K562 (cell line): Measurements from ENCODE around the gene KIF18B. TPM values are rescaled to one million over a fixed set of nuclear protein-coding genes. Genes with fewer than 3 reads are reported as not detected.

ENCODE experiments used
- ATAC-seq: fragments of 200-7000 bp; cut with Tn5 transposase; 3 replicates; pipeline ENCODE4 v1.9.1; 2020; ENCODE audit warnings: moderate library complexity
- BruUV-seq: library from RNA; stranded (reverse); fragments of 400-500 nt; replicated peaks from 2 replicates; lab custom pipeline; 2021; lab: Mats Ljungman, UMichigan
- CTCF ChIA-PET: fragments of 300-600 bp; formaldehyde crosslinking; extraction: SDS; loops from one replicate; lab custom pipeline; 2021; ENCODE audit warnings: low intra/inter-chr PET ratio; lab: Yijun Ruan, JAX
- POLR2A ChIA-PET: fragments of 300-600, 350-650 bp; sonication (Branson Sonifier 250); formaldehyde crosslinking; extraction: SDS; loops from one replicate; lab custom pipeline; 2021; ENCODE audit warnings: antibody characterized with exemption, inconsistent platforms; lab: Yijun Ruan, JAX
- DNase-seq, 4 experiments: peaks; one replicate each; pipeline versions ENCODE4 v3.0.0 to v3.0.0-alpha.2; 2011 to 2018; ENCODE audit warnings: low spot score in 3 of 4, mixed read lengths in 3 of 4; ENCODE audit errors: extremely low read depth in 1 of 4
- FAIRE-seq: peaks from 2 replicates; lab custom pipeline; 2011; peaks lifted over from hg19 to GRCh38; lab: Jason Lieb, UNC
- H2AFZ ChIP-seq: 2 replicates; pipeline ENCODE4 v1.6.0; 2011; ENCODE audit warnings: low read depth, low read length, control low read depth, inconsistent platforms
- H3K27ac ChIP-seq: fragments of 200-600 bp; 3 replicates; pipeline ENCODE4 v1.8.0; 2011; ENCODE audit warnings: low read depth, mild to moderate bottlenecking, control low read depth, inconsistent platforms, low read length, moderate library complexity, mixed read lengths; ENCODE audit errors: extremely low read depth
- H3K27me3 ChIP-seq, 2 experiments: fragments of 300-600 bp in 1 of 2; 2 replicates in 1 of 2; 3 replicates in 1 of 2; pipeline versions ENCODE4 v1.6.0 to v1.8.0; 2011; ENCODE audit warnings: inconsistent platforms in 2 of 2, low read length in 2 of 2, mild to moderate bottlenecking in 1 of 2, mixed read lengths in 1 of 2, moderate library complexity in 1 of 2; ENCODE audit not compliant: control insufficient read depth in 2 of 2, insufficient read depth in 2 of 2
- H3K36me3 ChIP-seq: fragments of 300-600 bp; 3 replicates; pipeline ENCODE4 v1.8.0; 2011; ENCODE audit warnings: mild to moderate bottlenecking, low read length, inconsistent platforms; ENCODE audit not compliant: control insufficient read depth, insufficient read depth
- H3K4me1 ChIP-seq, 2 experiments: fragments of 200-600 bp in 1 of 2; replicated peaks in 1 of 2; 2 replicates in 1 of 2; 3 replicates in 1 of 2; pipeline versions ENCODE4 v1.5.1 to v1.8.0; 2011; ENCODE audit warnings: inconsistent platforms in 2 of 2, low read length in 2 of 2, mild to moderate bottlenecking in 1 of 2, mixed read lengths in 1 of 2, moderate library complexity in 1 of 2; ENCODE audit not compliant: control insufficient read depth in 2 of 2, insufficient read depth in 2 of 2
- H3K4me2 ChIP-seq: 2 replicates; pipeline ENCODE4 v1.6.1; 2011; ENCODE audit warnings: low read length, control low read depth, inconsistent platforms, mixed read lengths; ENCODE audit not compliant: insufficient read depth
- H3K4me3 ChIP-seq: fragments of 200-600 bp; sonication (generic), shearing (Covaris generic); 2 replicates; pipeline ENCODE4 v1.5.1; 2016; ENCODE audit warnings: control low read depth, inconsistent platforms
- H3K79me2 ChIP-seq: fragments of 200-600 bp; 3 replicates; pipeline ENCODE4 v1.8.0; 2011; ENCODE audit warnings: low read length, inconsistent platforms; ENCODE audit not compliant: control insufficient read depth, insufficient read depth
- H3K9ac ChIP-seq, 2 experiments: 2 replicates each; pipeline versions ENCODE4 v1.6.0 to v1.6.1; 2011; ENCODE audit warnings: low read depth in 2 of 2, low read length in 2 of 2, control low read depth in 1 of 2, inconsistent platforms in 1 of 2, mild to moderate bottlenecking in 1 of 2, mixed read lengths in 1 of 2; ENCODE audit not compliant: insufficient read depth in 1 of 2
- H3K9me1 ChIP-seq: one replicate; pipeline ENCODE4 v1.6.0; 2011; ENCODE audit warnings: inconsistent platforms, mild to moderate bottlenecking, low read length, moderate library complexity; ENCODE audit not compliant: control insufficient read depth, insufficient read depth
- H3K9me3 ChIP-seq: replicated peaks from 2 replicates; pipeline ENCODE4 v1.5.1; 2011; ENCODE audit warnings: low read depth, low read length, inconsistent platforms; ENCODE audit not compliant: control insufficient read depth, insufficient read depth
- H4K20me1 ChIP-seq: replicated peaks from 2 replicates; pipeline ENCODE4 v1.6.1; 2011; ENCODE audit warnings: low read length, inconsistent platforms, mixed read lengths; ENCODE audit not compliant: control insufficient read depth, insufficient read depth
- DIDO1 ChIP-seq: fragments of 450-650 bp; IDR thresholded peaks from 2 replicates; pipeline ENCODE4 v1.6.1; 2016; ENCODE audit warnings: low read depth, missing biosample characterization, missing genetic modification characterization
- EGR1 ChIP-seq: fragments of 450-650 bp; conservative IDR thresholded peaks from 2 replicates; pipeline ENCODE4 v1.6.1; 2017; ENCODE audit warnings: mild to moderate bottlenecking
- MEF2D ChIP-seq: conservative IDR thresholded peaks from 2 replicates; pipeline ENCODE4 v1.6.1; 2016; ENCODE audit warnings: low read depth, missing genetic modification characterization, missing compliant biosample characterization
- RAD21 ChIP-seq, 2 experiments: fragments of 250-450 bp in 1 of 2; fragments of 450-650 bp in 1 of 2; sonication (Bioruptor Pico) in 1 of 2; formaldehyde crosslinking in 1 of 2; IDR thresholded peaks in 1 of 2; conservative IDR thresholded peaks in 1 of 2; 2 replicates each; pipeline versions ENCODE4 v1.4.0 to v1.8.0; 2020 to 2022; ENCODE audit warnings: mild to moderate bottlenecking in 2 of 2, moderate library complexity in 1 of 2
- WGBS: fragments of 100-300 bp; shearing (Covaris generic); methylation state at CpG from one replicate; pipeline ENCODE4 v1.1.6; 2016; ENCODE audit warnings: low coverage, mixed read lengths; ENCODE audit not compliant: insufficient coverage; ENCODE audit errors: missing lambda C conversion rate; 5-methylcytosine and 5-hydroxymethylcytosine counted together
- in situ Hi-C: fragments of 300-500 bp; cut with MboI; formaldehyde crosslinking; loops from 4 replicates; pipeline ENCODE4 v1.15.0; 2018; ENCODE audit warnings: inconsistent platforms, mixed read lengths
- intact Hi-C: fragments of 100-400 bp; cut with micrococcal nuclease; formaldehyde crosslinking; loops from 2 replicates; pipeline ENCODE4 v1.14.2; 2022
- polyA plus RNA-seq, 8 experiments: library from polyadenylated mRNA; depleted of rRNA in 4 of 8; stranded (reverse) in 5 of 8; unstranded in 3 of 8; fragments of >200 nt; fragmentation: Nextera tagmentation in 2 of 8; fragmentation: Illumina TruSeq in 1 of 8; extraction: Ambion mirVana in 2 of 8; extraction: Trizol in 1 of 8; gene quantifications; 2 replicates each; pipeline versions ENCODE4 v1.2.1 to v1.2.3, GENCODE V29; 2011 to 2014; ENCODE audit warnings: inconsistent platforms in 1 of 8, missing spikeins in 1 of 8
- total RNA-seq, 7 experiments: library from RNA; depleted of rRNA in 6 of 7; stranded (reverse); fragments of >200 nt in 6 of 7; fragmentation: Illumina TruSeq in 2 of 7; extraction: Trizol in 2 of 7; gene quantifications; 2 replicates each; pipeline versions ENCODE4 v1.2.1 to v1.2.3, GENCODE V29; 2011 to 2021; ENCODE audit warnings: low replicate concordance in 1 of 7
- TF ChIP-seq, protein P1 (sequence below): sonication (generic); formaldehyde crosslinking; IDR thresholded peaks from 2 replicates; pipeline ENCODE4 v1.8.1; 2023; ENCODE audit warnings: mild to moderate bottlenecking, missing genetic modification reagents

The KIF18B gene
- total and polyA plus RNA-seq, 9 of the 15 experiments (the other 6 are each of a cell fraction or from before 2014, with no cell fraction given), result 2.0 to 42.8 (median 13.2) TPM

DNA sequence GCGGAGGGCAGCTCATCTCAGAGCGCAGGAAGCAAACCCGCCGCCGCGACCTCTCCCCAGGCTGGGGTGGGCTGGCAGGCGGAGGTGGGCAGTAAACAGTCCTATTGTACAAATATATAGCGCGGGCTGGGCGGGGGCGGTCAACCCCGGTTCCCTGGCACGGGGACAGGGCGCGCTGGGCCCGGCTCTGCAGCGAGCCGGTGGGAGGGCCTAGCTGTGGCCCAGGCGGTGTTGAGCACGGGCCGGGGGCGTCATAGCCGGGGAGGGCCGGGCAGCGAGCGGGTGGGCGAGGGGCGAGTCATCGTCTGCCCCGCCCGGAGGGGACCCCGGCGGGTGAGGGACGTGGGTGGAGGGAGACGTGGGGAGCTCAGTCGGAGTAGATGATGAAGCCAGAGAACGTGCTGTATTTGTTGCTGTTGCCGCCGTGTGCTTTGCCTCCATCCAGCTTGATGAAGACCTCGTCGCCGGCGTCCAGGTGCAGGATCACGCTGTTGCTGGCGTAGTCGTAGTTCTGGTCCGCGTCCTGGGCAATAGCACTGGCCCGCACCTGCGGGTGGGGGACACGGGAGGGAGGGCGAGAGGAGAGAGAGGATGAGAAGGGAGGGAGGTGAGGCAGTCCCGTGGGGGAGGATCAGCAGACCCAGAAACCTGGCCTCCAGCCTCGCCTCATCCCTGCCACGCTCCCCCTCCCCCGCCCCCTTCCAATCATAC is 12.4 kb upstream of the KIF18B start:
- no peaks in the 10 kb centered on the region for H4K20me1 ChIP-seq
- no peaks in the 10 kb centered on the region for H3K79me2 ChIP-seq
- no peak overlapping the region for H2AFZ ChIP-seq
- WGBS, result 36% methylated on average over 27 of the region's 56 CpGs
- intact Hi-C loops, result no loop called here
- ChIA-PET CTCF (no interaction called here), POLR2A (no interaction called here)
- H3K9me3 ChIP-seq, result no peaks in the 10 kb centered on the region
- FAIRE-seq (no peak), DNase-seq (no peak)
- no peak overlapping the region for H3K9ac ChIP-seq
- no peak overlapping the region for H3K4me2 ChIP-seq
- peaks cover 22 to 44% of the 10 kb centered on the region in 2 experiments for H3K27me3 ChIP-seq
- H3K4me1 ChIP-seq, result peaks cover 0 to 10% of the 10 kb centered on the region in 2 experiments; a peak in 2 of 5 replicates
- no peak overlapping the region for H3K4me3 ChIP-seq
- no TSS peak for BruUV-seq
- no peak overlapping the region for H3K27ac ChIP-seq
- TF ChIP-seq DIDO1 (no peak), MEF2D (tag) (no peak), RAD21 (CRISPR knock-in tag; conservative IDR thresholded peaks at IDR 0.05 in 1 of 2, IDR thresholded peaks at IDR 0.05 in 1 of 2) (no peak), EGR1 (0 out of 2 replicates have a peak, but pooled peaks have one; percentile 26)
- TF ChIP-seq, protein P1, sequence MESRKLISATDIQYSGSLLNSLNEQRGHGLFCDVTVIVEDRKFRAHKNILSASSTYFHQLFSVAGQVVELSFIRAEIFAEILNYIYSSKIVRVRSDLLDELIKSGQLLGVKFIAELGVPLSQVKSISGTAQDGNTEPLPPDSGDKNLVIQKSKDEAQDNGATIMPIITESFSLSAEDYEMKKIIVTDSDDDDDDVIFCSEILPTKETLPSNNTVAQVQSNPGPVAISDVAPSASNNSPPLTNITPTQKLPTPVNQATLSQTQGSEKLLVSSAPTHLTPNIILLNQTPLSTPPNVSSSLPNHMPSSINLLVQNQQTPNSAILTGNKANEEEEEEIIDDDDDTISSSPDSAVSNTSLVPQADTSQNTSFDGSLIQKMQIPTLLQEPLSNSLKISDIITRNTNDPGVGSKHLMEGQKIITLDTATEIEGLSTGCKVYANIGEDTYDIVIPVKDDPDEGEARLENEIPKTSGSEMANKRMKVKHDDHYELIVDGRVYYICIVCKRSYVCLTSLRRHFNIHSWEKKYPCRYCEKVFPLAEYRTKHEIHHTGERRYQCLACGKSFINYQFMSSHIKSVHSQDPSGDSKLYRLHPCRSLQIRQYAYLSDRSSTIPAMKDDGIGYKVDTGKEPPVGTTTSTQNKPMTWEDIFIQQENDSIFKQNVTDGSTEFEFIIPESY (CRISPR knock-in tag), result no peak
- TF ChIP-seq, all 486 proteins: peak for 1
- H3K9me1 ChIP-seq, result no peaks in the 10 kb centered on the region
- H3K36me3 ChIP-seq, result no peaks in the 10 kb centered on the region
- in situ Hi-C loops, result no loop called here
- ATAC-seq, result no peak
